HG03354 (cell line): ENCODE results near the gene ST7.
"Not testable (repeated sequence)": the region's sequence is repeated elsewhere in the genome, so short reads cannot be mapped to it uniquely, and the experiment has no call there.

ENCODE experiments used
- ATAC-seq: cut with Tn5 transposase; IDR thresholded peaks from one replicate; pipeline ENCODE4 v1.9.1; 2021; ENCODE audit warnings: mild to moderate bottlenecking; ENCODE audit not compliant: unreplicated experiment, poor library complexity, severe bottlenecking

ST7 gene

DNA sequence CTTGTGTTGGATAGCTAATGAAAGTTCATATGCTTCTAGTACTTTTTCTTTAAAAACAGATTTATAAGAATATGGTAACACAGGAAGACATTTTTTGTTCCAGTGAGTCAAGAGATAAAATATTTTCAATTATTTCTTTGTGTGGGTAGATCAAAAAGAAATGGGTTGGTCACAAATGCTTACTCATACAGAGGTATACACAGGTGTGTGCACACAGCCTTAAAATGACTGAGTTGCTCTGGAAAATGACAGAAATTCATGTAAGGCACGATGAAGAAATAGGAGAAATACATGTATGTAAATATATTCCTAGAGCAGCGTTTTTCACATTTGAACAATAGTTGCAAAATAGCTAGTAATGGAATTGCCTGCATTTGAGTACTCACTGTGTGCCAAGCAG lies 66.0 kb downstream of the ST7 start:
- no peak for ATAC-seq

DNA sequence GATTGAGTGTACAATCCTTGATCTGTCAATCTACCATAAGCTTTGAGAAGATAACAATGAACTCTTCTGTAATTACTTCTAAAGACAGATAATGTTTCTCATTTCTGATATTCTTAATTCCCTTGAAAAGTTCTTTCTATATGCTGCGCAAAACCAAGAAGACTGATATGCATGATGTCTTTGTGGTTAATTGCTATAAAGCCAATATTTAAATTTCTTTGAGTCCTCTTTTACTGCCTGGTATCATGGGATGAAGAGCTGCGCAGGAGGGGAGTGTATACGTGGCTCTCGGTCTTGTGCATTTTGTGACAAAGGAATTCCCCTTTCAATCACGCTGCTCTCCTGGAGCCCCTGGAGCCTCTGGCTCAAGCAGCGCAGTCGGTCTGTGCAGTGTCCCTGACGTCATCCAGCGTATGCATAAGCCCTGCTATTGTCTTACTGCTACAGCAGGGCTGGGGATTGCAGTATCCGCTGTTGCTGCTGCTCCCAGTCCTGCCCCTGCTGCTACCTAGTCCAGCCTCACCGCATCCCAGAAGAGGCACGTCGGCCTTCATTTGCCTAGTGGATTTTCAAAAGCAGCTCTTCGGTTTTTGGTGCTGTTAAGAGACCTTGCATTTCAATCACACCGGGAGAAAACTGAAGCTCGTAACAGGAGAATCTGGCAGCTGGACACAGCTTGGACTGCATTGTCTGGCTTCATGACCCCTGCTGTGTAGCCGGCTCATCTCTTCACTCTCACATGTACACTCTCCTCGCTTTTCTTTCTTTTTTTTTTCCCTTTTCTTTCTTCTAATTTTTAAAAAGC lies 66.7 kb downstream of the ST7 start:
- ATAC-seq: no peak

DNA sequence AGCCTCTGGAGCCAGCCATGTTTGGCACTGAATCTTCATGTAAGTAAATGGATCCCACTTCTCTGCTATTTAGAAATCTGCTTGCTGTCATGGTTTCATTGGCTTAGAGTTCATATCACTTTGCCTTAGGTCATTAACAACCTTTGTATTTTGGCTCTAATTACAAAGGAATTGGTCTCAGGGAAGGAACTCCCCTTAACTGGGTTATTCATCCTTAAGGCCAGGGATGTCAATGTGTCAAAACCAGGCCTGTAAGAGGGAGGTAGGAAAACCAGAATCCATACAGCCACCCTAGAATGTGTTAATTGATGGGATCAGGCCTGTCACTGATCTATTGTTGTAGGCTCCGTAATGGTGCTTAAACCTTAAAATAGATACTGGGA lies 67.3 kb downstream of the ST7 start:
- ATAC-seq: no peak

DNA sequence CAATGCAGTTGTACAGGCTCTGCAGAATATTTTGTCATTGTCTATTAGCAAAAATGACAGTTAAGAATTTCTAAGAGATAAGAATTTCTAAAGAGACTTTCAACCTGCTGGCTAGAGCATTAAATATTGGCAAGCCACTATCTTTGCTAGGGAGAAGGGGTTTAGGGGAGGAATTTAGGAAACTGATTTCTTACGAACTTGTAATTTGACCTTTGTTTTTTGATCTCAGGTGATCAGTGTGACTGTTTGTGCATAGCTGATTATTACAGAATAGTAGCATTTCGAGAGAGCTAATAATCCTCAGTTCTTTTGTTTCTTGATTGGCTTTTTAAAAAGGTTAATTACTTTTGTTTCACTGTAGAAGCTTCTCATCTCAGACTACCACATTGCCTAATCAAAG lies 68.1 kb downstream of the ST7 start:
- ATAC-seq: no peak

DNA sequence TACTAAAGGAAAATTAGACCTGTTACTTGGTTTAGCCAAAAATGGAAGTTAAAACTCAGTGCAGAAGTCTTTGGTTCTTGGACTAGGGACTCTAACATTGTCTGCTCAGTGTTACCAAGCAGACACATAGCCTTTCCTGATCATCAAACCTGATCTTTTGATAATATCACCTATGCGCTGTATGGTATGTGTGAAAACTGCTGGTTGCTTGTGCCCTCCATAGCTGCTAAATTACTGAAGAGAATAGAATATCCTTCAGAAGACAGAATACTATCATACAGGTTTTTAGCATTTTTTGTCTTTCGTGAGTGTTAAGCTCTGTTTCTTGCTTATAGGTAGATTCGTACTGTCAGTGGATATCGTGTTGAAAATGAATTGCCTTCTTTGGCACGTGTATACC lies 68.7 kb downstream of the ST7 start:
- no peak for ATAC-seq

DNA sequence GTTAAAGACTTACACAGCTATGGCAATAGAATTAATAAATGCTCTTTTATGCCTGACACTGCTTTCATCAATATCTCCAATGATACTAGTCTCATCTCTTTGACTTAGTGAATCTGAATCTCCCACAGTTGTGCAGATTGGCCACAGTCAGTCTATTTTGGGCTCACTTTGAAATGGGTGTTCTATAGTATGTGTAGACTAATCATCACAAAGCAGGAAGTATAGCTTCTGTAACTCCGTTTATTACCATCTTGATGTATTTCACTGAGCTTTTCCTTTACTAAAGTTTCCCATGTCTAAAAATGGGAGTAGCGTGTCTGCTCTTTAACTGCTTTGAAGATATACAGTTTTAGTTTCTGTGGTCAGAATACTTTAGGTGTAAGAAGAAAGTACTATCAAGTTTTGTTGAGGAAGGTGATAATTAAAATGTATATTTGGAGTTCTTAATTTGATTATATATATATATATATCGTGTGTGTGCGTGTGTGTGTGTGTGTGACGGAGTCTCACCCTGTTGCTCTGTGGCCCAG lies 70.1 kb downstream of the ST7 start:
- ATAC-seq: no peak

DNA sequence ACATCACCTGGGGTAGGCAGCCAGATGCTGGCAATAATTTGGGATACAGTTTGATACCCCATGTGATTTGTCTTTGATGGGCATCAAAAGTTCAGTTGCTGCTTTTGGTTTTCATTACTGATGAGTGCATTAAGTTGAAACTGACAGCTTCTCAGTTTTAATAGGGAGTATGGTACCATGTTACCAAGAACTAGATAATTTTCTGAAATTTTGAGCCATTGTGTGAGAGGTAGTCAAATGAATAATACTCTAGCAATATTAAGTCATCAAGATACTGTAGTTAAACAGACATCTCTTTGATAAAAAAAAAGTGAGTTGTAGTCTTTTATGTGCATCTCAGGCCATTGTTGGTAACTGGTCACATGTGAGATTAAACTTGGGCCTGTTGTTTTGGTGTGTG lies 71.5 kb downstream of the ST7 start:
- no peak for ATAC-seq

DNA sequence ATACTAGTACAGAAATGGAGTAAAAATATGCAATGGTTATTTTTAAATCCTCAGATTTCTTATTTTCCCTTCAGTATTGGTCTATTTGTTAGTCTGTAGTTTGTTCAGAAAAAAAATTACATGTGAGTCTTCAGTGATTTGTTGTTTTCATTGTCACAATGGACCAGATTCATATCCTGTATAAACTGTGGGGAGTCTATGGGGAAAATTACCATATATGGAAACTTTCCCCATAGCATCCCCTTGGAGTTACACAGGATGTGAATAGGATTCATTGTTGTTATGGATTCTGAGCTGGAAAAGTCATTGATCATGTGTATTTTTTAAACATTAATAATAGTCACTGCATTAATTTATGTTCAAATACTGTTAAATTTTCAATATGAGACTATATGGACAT lies 72.6 kb downstream of the ST7 start:
- ATAC-seq: no peak

DNA sequence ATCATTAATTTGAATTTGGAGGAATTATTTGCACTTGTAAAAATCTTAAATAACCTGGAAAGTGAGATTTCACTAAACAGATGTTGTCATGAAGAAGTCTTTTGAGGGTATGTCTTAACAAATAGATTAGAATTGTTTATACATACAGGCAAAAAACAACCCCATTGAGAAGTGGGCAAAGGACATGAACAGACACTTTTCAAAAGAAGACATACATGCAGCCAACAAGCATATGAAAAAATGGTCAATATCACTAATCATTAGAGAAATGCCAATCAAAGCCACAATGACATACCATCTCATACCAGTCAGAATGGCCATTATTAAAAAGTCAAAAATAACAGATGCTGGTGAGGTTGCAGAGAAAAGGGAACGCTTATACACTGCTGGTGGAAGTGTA lies 77.0 kb downstream of the ST7 start:
- ATAC-seq: not testable (repeated sequence)

DNA sequence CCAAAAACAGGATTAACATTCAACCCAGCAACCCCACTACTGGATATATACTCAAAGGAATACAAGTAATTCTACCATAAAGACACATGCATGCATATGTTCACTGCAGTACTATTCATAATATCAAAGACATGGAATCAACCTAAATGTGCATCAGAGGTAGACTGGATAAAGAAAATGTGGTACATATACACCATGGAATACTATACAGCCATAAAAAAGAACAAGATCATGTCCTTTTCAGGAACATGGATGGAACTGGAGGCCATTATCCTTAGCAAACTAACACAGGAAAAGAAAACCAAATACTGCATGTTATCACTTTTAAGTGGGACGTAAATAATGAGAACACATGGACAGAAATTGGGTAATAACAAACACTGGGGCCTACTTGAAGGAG lies 77.5 kb downstream of the ST7 start:
- not testable (repeated sequence) for ATAC-seq

DNA sequence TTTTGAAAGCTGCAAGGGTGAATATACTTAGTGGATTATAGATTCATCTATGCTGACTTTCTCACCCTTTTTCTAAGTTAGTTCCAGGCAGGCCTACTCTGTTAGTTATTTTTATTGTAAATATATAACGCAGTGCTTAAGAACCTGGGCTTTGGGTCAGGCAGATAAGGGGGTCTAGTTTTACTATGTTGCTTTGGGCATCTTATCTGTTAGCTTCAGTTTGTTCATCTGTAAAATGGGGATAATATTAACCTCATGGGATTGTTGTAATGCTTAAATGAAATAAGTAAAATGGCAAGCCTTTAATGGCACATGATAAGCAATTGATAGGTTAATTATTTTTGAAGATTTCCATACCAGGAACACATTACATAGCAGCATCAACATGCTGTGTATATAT lies 79.5 kb downstream of the ST7 start:
- ATAC-seq: no peak

DNA sequence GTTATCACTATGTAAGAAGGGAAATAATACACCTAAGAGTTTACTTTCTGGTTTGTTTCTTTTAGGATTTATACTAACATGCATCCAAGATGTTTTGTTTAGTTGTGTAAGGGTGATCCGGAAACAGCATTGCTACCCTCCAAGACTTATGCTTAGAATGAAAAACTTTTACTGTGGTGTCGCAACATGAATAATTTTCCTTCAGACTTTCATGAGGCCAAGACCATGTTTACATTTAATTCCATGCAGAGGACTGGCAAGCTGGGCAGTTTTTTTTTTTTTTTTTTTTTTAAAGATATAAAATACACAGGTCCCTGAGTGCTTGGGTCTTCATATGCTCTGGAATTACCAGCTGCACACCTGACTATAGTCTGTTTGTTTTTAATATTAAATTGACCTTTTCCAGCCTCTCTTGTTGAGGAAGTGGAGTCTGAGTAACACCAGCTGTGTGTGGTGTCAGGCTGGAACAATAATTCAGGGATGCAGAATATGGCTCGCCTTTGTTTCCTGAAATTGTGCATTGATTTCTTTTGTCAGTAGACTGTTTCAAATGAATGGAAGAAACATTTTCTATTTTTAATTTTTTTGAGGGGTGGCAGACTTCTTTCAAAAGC lies 81.7 kb downstream of the ST7 start:
- no peak for ATAC-seq

DNA sequence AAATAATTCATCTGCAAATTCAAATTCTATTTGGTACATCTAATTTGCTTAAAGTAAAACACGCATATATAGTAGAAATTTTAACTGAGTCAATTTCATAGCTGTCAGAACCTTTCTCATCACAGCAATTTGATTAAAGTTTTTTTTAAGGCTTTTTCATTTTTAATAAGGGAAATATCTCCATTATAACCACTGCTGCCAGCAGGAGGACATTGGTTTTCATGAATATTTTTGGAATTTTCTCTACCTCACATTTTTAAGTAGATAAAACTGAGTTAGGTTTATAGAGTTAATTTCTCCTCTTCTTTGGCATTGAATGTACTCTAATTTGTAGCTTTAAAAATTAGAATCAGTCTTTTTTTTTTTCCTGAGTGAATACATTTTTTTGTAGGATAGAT lies 82.2 kb downstream of the ST7 start:
- no peak for ATAC-seq

DNA sequence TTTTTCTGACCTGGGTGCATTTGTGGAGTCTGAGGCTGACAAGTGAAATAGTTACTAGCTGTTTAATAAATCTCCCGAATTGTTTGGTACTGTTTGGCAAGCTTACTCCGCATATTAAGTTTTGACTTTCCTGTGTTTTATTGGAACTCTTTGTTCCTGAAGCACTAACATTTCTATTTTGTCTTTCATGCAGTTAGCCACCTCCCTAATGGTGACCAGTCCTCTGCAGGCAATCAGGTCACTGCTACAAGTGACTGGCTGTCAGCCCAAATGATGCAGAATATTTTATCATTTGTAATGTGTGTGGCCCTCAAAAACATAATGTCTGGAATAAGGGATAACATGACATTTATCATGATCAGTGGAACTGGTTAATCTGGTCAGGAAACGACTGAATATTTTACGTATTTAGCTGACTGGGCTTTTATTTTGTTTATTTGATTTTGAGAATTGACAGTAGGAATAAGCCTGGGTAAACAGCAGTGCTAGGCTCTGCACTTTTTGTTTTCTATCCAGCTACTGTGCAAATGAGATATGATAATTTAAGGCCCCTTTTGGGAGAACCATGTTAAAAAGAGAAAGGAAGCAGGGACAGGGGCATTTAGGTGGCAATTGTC lies 82.9 kb downstream of the ST7 start:
- no peak for ATAC-seq

DNA sequence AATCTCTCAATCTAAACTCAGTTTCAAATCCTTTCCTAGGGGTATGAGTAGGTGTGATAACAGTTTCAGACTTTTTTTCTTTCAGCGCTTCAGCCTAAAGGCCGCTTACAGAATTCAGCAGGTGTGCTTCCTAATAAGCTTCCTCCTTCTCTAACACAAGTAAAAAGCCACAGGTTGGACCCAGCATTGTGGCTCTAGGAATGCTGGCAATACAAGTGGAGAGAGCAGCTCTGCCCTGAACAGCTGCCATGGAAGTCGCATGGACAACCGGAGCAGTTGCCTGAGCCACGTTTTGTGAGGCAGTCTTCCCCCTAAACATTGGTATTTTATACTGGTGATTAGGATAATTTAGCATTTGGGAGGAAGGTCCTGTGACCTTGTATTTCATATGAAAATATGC lies 83.5 kb downstream of the ST7 start:
- ATAC-seq: no peak

DNA sequence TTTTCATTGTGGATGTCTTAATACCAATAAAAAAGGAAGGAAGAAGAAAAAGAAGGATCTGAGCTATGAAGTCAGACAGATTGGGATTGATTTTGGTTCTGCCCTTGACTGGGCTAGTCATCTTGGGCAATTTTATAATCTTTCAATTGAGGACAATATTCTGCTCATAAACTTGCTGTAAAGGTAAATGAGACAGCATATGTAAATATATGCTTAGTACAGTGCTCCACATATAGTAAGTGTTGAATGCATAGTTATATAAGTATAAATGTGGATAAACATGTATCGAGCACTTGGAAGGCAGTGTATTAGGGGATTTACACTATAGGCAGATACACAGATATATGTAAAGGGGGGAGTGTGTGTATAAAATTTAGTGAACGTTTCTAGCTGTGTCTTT lies 85.1 kb downstream of the ST7 start:
- ATAC-seq: no peak

DNA sequence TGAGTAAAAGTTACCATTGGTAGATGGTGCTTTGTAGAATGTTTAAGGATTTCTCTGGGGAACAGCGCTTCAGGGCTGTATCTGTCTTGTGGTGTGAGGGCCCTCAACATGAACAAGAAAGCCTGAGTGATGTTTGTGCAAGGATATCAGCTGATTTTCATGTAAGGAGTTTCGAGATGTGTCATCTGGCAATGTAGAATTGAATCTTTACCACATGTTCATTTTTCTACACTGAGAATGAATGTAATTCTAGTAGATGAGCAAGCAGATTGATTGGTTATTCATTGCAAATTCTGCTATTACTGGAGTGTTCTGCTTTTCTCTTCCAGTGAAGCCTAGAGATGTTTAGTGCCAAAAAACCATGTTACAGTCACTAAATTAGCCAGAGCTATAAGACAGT lies 87.7 kb downstream of the ST7 start:
- ATAC-seq: peak; percentile 94

DNA sequence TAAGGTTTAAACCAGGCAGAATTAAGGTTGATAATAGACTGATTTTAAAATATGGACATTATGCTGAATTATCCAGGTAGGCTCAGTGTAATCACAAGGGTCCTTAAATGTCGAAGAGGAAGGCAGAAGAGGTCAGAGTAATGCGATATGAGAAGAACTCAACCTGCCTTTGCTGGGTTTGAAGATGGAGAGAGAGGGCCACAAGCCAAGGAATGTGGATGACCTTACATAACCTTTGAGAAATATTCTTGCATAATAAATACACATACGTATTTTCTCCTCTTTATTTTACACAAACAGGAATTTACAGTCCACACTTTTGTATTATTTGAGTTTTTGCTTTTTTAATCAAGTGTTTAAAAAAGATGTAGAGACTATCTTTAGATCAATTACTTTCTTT lies 88.5 kb downstream of the ST7 start:
- no peak for ATAC-seq

DNA sequence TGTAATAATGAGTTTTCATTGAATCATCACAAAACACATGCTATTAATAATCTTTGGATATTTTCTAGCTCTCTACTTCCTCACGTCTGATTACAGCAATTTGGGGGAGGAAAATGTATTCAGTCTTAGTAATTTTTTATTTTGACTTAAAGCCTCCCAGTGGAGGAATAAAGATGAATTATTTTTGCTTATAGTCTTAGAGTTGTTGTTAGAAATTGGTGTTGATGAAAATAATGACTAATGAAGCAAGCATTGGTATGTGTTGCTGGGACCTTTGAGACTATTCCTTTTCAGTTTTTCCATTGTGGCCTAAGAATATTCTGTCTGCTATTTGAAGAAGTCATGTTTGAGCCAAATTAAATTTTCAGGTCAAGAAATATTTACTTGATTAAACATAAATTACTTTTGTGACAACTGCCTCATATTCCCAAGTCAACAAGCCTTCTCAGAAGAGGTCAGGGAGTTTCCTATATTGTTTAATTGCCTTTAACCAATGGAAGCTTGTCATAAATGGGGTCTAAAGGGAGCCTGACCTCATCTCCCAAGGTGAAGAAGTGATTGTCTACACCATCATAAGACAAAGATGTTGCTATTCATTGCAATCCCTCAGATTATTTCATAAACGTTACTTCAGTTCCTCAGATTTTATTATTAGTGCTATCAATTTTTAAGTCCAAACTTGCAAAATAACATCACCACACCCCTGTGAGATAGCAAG lies 90.0 kb downstream of the ST7 start:
- ATAC-seq: no peak

DNA sequence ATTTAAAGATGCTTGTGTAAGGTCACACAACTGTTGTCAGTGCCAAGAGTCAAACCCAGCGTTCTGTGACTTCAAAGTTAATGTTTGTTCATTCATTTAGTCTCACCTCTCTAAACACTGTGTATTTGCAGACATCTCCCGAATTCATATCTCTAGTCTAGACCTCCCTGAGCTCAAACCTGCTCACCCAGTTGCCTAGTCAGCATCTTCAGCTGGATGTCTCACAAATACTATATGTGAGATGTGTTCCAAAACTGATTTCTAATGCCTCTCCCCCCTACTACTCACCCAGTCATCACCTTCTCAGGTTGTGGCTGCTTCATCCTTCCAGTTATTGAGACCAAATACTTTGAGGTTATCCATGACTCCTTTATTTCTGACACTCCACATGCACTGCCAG lies 91.4 kb downstream of the ST7 start:
- ATAC-seq: no peak
